Measurements from ENCODE around the gene RBBP8. TPM values are rescaled to one million over a fixed set of nuclear protein-coding genes. Genes with fewer than 3 reads are reported as not detected.
"Not testable (repeated sequence)": the region's sequence is repeated elsewhere in the genome, so short reads cannot be mapped to it uniquely, and the experiment has no call there.

The RBBP8 gene
- total RNA-seq = 10 to 100 TPM; 14.2 to 63.4 (median 32.9) TPM

DNA sequence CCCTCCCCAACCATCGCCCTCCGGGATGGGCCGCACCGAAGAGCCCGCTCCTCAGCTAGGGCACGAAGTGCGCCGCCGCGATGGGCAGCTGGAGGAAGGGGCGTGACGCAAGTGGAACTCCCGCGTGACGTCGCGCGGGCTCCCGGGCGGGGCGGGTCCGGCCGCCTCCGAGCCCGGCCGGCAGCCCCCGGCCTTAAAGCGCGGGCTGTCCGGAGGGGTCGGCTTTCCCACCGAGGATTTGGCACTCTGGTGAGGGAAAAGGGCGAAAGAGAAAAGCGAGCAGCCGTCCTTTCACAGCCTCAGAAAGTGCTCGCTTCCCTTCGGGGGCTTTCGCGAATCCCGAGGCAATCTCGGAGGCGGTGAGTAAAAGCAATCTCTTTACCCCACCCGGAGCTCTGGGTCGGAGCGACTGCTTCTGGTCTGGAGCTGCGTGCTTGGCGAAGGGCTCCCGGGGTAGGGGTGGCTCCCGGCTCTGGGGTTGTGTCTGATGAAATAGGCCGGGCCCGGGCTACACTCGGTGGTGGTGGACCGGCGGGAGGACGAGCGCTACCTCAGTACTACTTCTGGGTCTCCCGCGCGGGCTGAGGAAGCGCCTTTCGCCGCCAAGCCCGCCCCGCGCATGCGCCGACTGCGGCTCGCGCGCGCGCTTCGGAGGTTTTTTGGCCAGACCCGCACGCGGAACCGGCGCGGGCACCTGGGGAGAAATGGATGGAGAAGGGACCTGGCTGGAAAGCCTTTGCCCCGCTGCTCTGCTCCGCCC is at the start of gene RBBP8:
Gene RBBP8, plus strand, starts transcription at position 123 of the 760 bp plus-strand sequence. CDS start 3,524 bp downstream, outside the sequence.
- peak; percentile 93 for ATAC-seq (ENCODE audit: low FRiP score)
- peak; percentile 56 for DNase-seq (ENCODE audit: low spot score)

DNA sequence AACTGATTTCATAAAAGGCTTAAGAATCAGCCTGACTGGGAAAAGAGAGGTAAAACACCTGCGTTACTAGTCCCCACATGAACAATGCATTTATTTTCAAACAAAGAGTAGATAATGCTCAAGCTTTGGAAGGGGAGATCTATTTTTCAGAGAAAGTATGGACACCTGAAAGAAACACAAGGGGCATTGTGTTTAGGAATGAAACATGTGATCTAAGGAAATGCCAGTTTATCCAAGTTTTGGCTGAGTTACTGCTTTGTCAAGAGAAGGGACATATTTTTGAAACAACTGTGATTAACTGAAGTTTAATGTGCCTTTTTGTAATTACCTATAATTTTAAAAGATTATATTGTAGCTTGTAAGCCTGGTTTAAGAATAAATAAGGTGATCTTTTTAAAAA is 49.3 kb upstream of the RBBP8 start:
- TF ChIP-seq, protein P1, sequence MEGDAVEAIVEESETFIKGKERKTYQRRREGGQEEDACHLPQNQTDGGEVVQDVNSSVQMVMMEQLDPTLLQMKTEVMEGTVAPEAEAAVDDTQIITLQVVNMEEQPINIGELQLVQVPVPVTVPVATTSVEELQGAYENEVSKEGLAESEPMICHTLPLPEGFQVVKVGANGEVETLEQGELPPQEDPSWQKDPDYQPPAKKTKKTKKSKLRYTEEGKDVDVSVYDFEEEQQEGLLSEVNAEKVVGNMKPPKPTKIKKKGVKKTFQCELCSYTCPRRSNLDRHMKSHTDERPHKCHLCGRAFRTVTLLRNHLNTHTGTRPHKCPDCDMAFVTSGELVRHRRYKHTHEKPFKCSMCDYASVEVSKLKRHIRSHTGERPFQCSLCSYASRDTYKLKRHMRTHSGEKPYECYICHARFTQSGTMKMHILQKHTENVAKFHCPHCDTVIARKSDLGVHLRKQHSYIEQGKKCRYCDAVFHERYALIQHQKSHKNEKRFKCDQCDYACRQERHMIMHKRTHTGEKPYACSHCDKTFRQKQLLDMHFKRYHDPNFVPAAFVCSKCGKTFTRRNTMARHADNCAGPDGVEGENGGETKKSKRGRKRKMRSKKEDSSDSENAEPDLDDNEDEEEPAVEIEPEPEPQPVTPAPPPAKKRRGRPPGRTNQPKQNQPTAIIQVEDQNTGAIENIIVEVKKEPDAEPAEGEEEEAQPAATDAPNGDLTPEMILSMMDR (IDR thresholded peaks at IDR 0.05) = no peak
- DNase-seq (ENCODE audit: low spot score) = no peak
- no peak for ATAC-seq (ENCODE audit: low FRiP score)

More for the DNA sequence above, at the start of gene RBBP8:
- TF ChIP-seq, protein P1 (IDR thresholded peaks at IDR 0.05) = no peak

DNA sequence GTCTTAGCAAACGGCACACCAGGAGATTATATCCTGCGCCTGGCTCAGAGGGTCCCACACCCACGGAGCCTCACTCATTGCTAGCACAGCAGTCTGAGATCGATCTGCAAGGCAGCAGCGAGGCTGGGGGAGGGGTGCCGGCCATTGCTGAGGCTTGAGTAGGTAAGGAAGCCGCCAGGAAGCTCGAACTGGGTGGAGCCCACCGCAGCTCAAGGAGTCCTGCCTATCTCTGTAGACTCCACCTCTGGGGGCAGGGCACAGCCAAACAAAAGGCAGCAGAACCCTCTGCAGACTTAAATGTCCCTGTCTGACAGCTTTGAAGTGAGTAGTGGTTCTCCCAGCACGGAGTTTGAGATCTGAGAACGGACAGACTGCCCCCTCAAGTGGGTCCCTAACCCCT is 47.4 kb upstream of the RBBP8 start:
- DNase-seq (ENCODE audit: low spot score); ATAC-seq (ENCODE audit: low FRiP score): not testable (repeated sequence)

DNA sequence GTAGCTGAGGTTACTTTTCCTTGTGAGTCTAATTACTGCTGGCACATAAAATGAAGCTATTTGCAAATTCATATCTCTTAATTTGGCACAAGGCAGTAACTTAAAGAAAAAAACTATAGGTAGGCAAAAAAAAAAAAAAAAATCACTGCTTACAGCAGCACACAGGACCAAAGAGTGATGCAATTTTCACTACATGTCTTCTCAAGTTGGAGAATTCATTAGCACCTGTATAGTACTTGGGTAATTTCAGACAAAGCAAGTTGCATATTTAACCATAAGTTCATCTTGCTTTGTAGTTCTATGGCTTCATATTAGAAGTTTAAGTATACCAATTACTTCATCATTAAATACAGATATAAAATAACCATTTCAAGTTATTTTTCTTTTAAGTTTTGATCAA is 33.7 kb upstream of the RBBP8 start:
- no peak for ATAC-seq (ENCODE audit: low FRiP score)
- no peak for DNase-seq (ENCODE audit: low spot score)
- TF ChIP-seq, protein P1 (IDR thresholded peaks at IDR 0.05) = no peak

DNA sequence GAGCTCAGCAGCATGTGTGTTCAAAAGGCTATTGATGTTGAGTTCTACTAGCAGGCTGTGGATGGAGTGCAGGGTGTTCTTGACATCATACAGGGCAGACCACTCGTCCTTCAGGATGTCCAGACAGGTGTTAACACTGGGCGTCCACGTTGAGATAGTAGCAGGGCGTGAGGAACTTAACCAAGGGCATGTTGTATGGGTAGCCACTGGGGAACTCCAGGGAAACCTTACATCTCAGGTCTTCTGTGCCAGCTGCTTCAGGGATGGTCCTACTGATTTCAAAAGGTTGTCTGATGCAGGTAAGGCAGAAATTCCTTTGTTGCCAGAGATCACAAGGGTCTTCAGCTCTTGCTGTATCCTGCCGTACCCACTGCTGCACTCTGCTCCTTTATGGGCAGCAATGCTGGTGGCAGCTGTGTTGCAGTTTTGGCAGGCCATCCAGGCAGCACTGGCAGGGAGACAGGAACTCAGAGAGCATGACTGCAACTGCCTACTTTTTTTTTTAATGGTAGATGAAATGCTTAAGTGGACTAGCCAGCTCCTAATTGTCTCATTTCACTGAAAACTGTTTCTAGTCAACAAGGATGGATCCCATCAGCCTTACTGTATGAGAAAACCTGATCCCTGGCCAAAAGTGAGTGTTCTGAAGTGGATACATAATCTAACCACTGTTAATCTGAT is 32.4 kb upstream of the RBBP8 start:
- TF ChIP-seq, protein P1 (IDR thresholded peaks at IDR 0.05) = no peak
- DNase-seq (ENCODE audit: low spot score) (no peak), ATAC-seq (ENCODE audit: low FRiP score) (no peak)

DNA sequence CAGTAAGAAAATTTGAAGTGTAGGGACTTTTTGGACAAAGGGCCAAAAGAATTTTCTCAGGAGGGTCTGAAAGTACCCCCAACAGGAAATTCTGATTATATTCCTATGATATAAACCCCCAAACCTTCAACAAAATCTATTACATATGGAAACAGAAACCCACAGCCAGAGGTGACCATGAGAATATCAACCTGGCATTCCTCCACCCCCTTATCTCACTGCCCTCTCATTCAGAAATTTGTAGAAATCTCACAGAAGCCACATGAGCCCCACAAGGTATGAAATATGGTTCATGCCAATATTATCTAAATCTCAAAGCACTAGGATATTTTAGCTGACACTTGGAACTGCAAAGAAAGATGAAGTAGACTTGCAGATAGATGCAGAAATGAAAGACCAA is 31.0 kb upstream of the RBBP8 start:
- no peak for DNase-seq (ENCODE audit: low spot score)
- no peak for ATAC-seq (ENCODE audit: low FRiP score)
- TF ChIP-seq, protein P1 (IDR thresholded peaks at IDR 0.05) = no peak

DNA sequence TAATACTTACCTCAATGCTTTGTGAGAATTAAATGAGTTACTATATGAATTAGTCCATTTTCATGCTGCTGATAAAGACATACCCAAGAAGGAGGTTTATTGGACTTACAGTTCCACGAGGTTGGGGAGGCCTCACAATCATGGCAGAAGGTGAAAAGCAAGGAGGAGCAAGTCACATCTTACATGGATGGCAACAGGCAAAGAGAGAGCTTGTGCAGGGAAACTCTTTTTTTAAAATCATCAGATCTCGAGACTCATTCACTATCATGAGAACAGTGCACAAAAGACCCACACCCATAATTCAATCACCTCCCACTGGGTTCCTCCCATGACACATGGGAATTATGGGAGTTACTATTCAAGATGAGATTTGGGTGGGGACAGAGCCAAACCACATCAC is 29.9 kb upstream of the RBBP8 start:
- not testable (repeated sequence) for ATAC-seq (ENCODE audit: low FRiP score); DNase-seq (ENCODE audit: low spot score)

DNA sequence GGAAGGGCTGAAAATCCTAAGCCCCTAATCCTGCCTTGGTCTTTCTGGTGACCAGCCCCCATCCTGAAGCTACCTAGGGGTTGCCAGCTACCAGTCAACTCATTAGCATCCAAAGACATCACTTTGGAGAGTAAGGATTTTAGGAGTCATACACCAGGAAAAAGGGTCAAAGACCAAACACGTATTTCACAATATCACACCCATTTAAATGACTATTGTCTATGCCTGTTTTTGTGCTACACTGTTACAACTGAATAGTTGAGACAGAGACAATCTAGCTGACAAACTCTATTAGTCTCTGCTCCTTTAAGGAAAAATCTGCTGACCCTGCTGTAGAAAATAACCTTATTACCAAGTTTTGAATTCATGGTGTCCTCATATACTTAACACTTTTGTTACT is 21.0 kb upstream of the RBBP8 start:
- DNase-seq (ENCODE audit: low spot score) (no peak), ATAC-seq (ENCODE audit: low FRiP score) (no peak)
- TF ChIP-seq, protein P1 (IDR thresholded peaks at IDR 0.05) = no peak

All from omental fat pad (tissue), 4 donors.